Tibial nerve (tissue), 4 donors: Measurements from ENCODE around the gene ATG14.

Experiments
- EP300 ChIP-seq, 2 donors: sonication (generic); formaldehyde crosslinking; IDR thresholded peaks; one replicate each; pipeline ENCODE4 v1.6.1; 2017; ENCODE audit warnings: antibody characterized with exemption in 2 of 2, mild to moderate bottlenecking in 1 of 2
- POLR2A ChIP-seq, 2 donors: fragments of 450-650 bp; IDR thresholded peaks; one replicate each; pipeline ENCODE4 v1.6.1; 2017; ENCODE audit warnings: antibody characterized with exemption in 2 of 2, mild to moderate bottlenecking in 2 of 2, moderate library complexity in 2 of 2
- TF ChIP-seq, protein P1 (sequence below), 5 experiments: fragments of 200-600 bp in 3 of 5; fragments of 450-650 bp in 2 of 5; sonication (generic) in 3 of 5; IDR thresholded peaks; one replicate each; pipeline ENCODE4 v1.5.1; 2016 to 2019; ENCODE audit warnings: antibody characterized with exemption in 5 of 5, mild to moderate bottlenecking in 3 of 5, moderate library complexity in 2 of 5

DNA sequence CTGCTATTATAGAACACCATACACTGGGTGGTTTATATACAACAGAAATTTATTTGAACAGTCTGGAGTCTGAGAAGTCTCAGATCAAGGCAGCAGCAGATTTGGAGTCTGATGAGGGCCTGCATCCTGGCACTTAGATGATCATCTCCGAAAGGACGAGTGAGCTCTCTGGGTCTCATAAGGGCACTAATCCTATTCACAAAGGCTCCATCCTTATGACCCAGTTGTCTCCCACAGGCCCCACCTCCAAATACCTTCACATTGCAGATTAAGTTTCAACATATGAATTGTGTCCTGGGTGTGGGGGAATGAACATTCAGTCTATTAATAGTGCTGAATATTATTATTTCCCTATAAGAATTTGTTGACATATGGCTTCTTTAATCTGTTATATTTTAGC is 86.8 kb downstream of the ATG14 start:
- TF ChIP-seq, protein P1, sequence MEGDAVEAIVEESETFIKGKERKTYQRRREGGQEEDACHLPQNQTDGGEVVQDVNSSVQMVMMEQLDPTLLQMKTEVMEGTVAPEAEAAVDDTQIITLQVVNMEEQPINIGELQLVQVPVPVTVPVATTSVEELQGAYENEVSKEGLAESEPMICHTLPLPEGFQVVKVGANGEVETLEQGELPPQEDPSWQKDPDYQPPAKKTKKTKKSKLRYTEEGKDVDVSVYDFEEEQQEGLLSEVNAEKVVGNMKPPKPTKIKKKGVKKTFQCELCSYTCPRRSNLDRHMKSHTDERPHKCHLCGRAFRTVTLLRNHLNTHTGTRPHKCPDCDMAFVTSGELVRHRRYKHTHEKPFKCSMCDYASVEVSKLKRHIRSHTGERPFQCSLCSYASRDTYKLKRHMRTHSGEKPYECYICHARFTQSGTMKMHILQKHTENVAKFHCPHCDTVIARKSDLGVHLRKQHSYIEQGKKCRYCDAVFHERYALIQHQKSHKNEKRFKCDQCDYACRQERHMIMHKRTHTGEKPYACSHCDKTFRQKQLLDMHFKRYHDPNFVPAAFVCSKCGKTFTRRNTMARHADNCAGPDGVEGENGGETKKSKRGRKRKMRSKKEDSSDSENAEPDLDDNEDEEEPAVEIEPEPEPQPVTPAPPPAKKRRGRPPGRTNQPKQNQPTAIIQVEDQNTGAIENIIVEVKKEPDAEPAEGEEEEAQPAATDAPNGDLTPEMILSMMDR (IDR thresholded peaks at IDR 0.05), result no peak
- TF ChIP-seq EP300 (IDR thresholded peaks at IDR 0.05) (no peak), POLR2A (IDR thresholded peaks at IDR 0.05) (no peak)
